Astrocyte (in vitro differentiated cells and primary cell): ENCODE measurements around the gene SDK1. TPM values are rescaled to one million over a fixed set of nuclear protein-coding genes. Genes with fewer than 3 reads are reported as not detected.

Experiments used
- DNase-seq: peaks from one replicate; pipeline ENCODE4 v3.0.0-alpha.2; 2010; ENCODE audit warnings: low read depth
- FAIRE-seq: peaks from 2 replicates; lab custom pipeline; 2011; peaks lifted over from hg19 to GRCh38; lab: Jason Lieb, UNC
- H2AFZ ChIP-seq: 2 replicates; pipeline ENCODE4 v1.6.0; 2012; ENCODE audit warnings: low read depth, low read length, inconsistent platforms
- H3K27ac ChIP-seq: 2 replicates; pipeline ENCODE4 v1.5.1; 2011; ENCODE audit warnings: low read depth, low read length, inconsistent platforms
- H3K27me3 ChIP-seq: 2 replicates; pipeline ENCODE4 v1.6.0; 2011; ENCODE audit warnings: low read length, inconsistent platforms; ENCODE audit not compliant: insufficient read depth
- H3K36me3 ChIP-seq: 2 replicates; pipeline ENCODE4 v1.5.1; 2011; ENCODE audit warnings: low read length, inconsistent platforms; ENCODE audit not compliant: insufficient read depth
- H3K4me1 ChIP-seq: 2 replicates; pipeline ENCODE4 v1.5.1; 2011; ENCODE audit warnings: low read length, inconsistent platforms; ENCODE audit not compliant: insufficient read depth
- H3K4me2 ChIP-seq: 2 replicates; pipeline ENCODE4 v1.6.0; 2012; ENCODE audit warnings: low read length, inconsistent platforms
- H3K4me3 ChIP-seq: 2 replicates; pipeline ENCODE4 v1.5.1; 2011; ENCODE audit warnings: low read depth, mild to moderate bottlenecking, low read length, inconsistent platforms; ENCODE audit not compliant: insufficient read depth
- H3K79me2 ChIP-seq: 2 replicates; pipeline ENCODE4 v1.6.0; 2012; ENCODE audit warnings: mild to moderate bottlenecking, low read length, inconsistent platforms; ENCODE audit not compliant: insufficient read depth
- H3K9ac ChIP-seq: 2 replicates; pipeline ENCODE4 v1.6.0; 2012; ENCODE audit warnings: mild to moderate bottlenecking, low read length, inconsistent platforms
- H3K9me3 ChIP-seq: 2 replicates; pipeline ENCODE4 v1.5.1; 2012; ENCODE audit warnings: low read depth, mild to moderate bottlenecking, low read length, inconsistent platforms; ENCODE audit not compliant: insufficient read depth
- H4K20me1 ChIP-seq: 2 replicates; pipeline ENCODE4 v1.6.0; 2012; ENCODE audit warnings: low read length, inconsistent platforms; ENCODE audit not compliant: insufficient read depth
- H3K27ac Mint-ChIP-seq: one replicate; pipeline ENCODE4 v1.8.0; 2021; ENCODE audit warnings: mild to moderate bottlenecking, mixed read lengths; ENCODE audit not compliant: unreplicated experiment
- H3K27me3 Mint-ChIP-seq: one replicate; pipeline ENCODE4 v1.8.0; 2021; ENCODE audit warnings: low read depth, mixed read lengths; ENCODE audit not compliant: unreplicated experiment
- H3K36me3 Mint-ChIP-seq: one replicate; pipeline ENCODE4 v1.8.0; 2021; ENCODE audit warnings: low read depth, mixed read lengths; ENCODE audit not compliant: unreplicated experiment
- H3K4me1 Mint-ChIP-seq: one replicate; pipeline ENCODE4 v1.8.0; 2021; ENCODE audit warnings: low read depth, mixed read lengths; ENCODE audit not compliant: unreplicated experiment
- H3K4me3 Mint-ChIP-seq: one replicate; pipeline ENCODE4 v1.8.0; 2021; ENCODE audit warnings: mild to moderate bottlenecking, moderate library complexity, mixed read lengths; ENCODE audit not compliant: unreplicated experiment
- H3K9me3 Mint-ChIP-seq: one replicate; pipeline ENCODE4 v1.8.0; 2021; ENCODE audit warnings: mild to moderate bottlenecking, mixed read lengths; ENCODE audit not compliant: unreplicated experiment
- EZH2 ChIP-seq: IDR thresholded peaks from 2 replicates; pipeline ENCODE4 v1.6.1; 2012; ENCODE audit warnings: mild to moderate bottlenecking, low read length, inconsistent platforms; ENCODE audit not compliant: insufficient read depth
- total RNA-seq: library from RNA; stranded (reverse); gene quantifications from 2 replicates; pipeline ENCODE4 v1.2.1, GENCODE V29; 2021
- TF ChIP-seq, protein P1 (sequence below): IDR thresholded peaks from 2 replicates; pipeline ENCODE4 v1.5.1; 2011; ENCODE audit warnings: low read depth, mild to moderate bottlenecking, inconsistent platforms, low read length, moderate library complexity; ENCODE audit not compliant: insufficient read depth

The SDK1 gene
- total RNA-seq, 1 donor from 2014 or later: 4.2 TPM

DNA sequence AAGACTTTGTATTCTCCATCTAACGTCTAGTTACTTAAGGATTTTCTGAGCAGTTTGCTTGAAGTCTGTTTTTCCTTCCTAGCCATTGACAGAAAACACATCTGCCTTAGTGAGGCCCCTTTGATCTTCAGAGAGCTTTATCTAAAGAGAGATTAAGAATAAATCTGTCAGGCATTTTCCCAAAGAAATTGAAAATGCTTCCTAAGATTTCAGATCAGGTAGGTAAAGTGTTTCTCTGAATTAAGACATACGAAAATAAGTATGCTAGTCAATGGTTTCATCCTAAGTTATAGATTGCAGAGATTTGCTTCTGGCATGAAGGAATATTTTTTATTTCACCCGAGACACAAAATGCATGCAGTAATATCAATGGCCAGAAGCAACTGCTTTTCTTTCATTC lies 168.6 kb downstream of the SDK1 start:
- Histone ChIP-seq H3K4me2 (no peak overlapping the region), H4K20me1 (no peaks in the 10 kb centered on the region), H3K9me3 (no peaks in the 10 kb centered on the region), H3K9ac (no peak overlapping the region), H3K4me1 (no peaks in the 10 kb centered on the region), H3K4me3 (no peak overlapping the region), H3K36me3 (no peaks in the 10 kb centered on the region), H3K27ac (no peak overlapping the region), H3K27me3 (no peaks in the 10 kb centered on the region), H2AFZ (no peak overlapping the region), H3K79me2 (no peaks in the 10 kb centered on the region)
- H3K9me3 Mint-ChIP-seq: no peaks in the 10 kb centered on the region
- H3K27ac Mint-ChIP-seq: no peak overlapping the region
- TF ChIP-seq, protein P1, sequence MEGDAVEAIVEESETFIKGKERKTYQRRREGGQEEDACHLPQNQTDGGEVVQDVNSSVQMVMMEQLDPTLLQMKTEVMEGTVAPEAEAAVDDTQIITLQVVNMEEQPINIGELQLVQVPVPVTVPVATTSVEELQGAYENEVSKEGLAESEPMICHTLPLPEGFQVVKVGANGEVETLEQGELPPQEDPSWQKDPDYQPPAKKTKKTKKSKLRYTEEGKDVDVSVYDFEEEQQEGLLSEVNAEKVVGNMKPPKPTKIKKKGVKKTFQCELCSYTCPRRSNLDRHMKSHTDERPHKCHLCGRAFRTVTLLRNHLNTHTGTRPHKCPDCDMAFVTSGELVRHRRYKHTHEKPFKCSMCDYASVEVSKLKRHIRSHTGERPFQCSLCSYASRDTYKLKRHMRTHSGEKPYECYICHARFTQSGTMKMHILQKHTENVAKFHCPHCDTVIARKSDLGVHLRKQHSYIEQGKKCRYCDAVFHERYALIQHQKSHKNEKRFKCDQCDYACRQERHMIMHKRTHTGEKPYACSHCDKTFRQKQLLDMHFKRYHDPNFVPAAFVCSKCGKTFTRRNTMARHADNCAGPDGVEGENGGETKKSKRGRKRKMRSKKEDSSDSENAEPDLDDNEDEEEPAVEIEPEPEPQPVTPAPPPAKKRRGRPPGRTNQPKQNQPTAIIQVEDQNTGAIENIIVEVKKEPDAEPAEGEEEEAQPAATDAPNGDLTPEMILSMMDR: no peak
- no peak for TF ChIP-seq EZH2
- FAIRE-seq (no peak), DNase-seq (no peak)
- no peaks in the 10 kb centered on the region for H3K27me3 Mint-ChIP-seq
- no peaks in the 10 kb centered on the region for H3K4me1 Mint-ChIP-seq
- H3K4me3 Mint-ChIP-seq: no peak overlapping the region
- H3K36me3 Mint-ChIP-seq: no peaks in the 10 kb centered on the region

DNA sequence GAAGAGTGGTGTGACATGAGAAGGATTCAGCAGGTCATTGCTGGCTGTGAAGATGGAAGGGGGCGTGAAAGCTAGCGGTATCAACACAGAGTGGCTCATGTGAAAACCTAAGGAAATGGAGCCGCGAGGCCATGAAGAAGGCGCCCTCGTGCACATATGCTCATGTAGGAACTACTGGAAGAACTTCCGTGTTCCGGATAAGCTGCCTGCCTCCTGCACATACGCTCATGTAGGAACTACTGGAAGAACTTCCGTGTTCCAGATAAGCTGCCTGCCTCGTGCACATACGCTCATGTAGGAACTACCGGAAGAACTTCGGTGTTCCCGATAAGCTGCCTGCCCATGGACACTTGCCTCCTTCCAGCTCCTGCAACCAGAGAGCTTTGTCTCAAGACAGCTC lies 179.1 kb downstream of the SDK1 start:
- no peaks in the 10 kb centered on the region for H3K9me3 Mint-ChIP-seq
- DNase-seq (no peak), FAIRE-seq (no peak)
- H3K36me3 Mint-ChIP-seq: no peaks in the 10 kb centered on the region
- no peaks in the 10 kb centered on the region for H3K27me3 Mint-ChIP-seq
- Histone ChIP-seq H3K4me2 (no peak overlapping the region), H3K9ac (no peak overlapping the region), H3K27ac (no peak overlapping the region), H2AFZ (no peak overlapping the region), H3K36me3 (no peaks in the 10 kb centered on the region), H3K79me2 (no peaks in the 10 kb centered on the region), H4K20me1 (no peaks in the 10 kb centered on the region), H3K4me1 (no peaks in the 10 kb centered on the region), H3K4me3 (no peak overlapping the region), H3K27me3 (no peaks in the 10 kb centered on the region), H3K9me3 (no peaks in the 10 kb centered on the region)
- no peak overlapping the region for H3K4me3 Mint-ChIP-seq
- peaks cover 3% of the 10 kb centered on the region for H3K4me1 Mint-ChIP-seq
- TF ChIP-seq, protein P1: no peak
- TF ChIP-seq EZH2: no peak
- H3K27ac Mint-ChIP-seq: no peak overlapping the region

DNA sequence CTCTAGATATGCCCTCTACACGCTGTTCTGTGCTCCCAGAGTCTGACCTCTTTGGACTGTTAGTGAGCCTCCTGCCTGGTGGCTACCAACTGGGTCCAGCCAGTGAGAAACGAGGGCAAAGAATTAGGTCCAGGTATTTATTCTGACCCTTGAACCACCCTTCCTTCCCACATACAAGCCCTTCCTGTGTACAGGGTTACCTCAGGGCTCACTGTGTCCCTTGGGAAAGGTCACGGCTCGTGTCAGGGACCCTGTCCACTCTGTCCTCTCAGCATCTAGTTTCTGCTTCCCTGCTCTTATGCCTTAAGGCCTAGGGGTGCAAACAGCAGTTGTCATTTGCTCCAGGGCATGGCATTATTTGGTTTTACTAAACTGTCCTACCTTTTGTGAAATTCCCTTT lies 180.4 kb downstream of the SDK1 start:
- Histone ChIP-seq H3K36me3 (no peaks in the 10 kb centered on the region), H3K4me1 (no peaks in the 10 kb centered on the region), H4K20me1 (no peaks in the 10 kb centered on the region), H3K79me2 (no peaks in the 10 kb centered on the region), H3K9ac (no peak overlapping the region), H3K9me3 (no peaks in the 10 kb centered on the region), H3K27ac (no peak overlapping the region), H3K4me3 (no peak overlapping the region), H2AFZ (no peak overlapping the region), H3K4me2 (no peak overlapping the region), H3K27me3 (no peaks in the 10 kb centered on the region)
- H3K27me3 Mint-ChIP-seq: no peaks in the 10 kb centered on the region
- H3K4me3 Mint-ChIP-seq: no peak overlapping the region
- peaks cover 3% of the 10 kb centered on the region for H3K4me1 Mint-ChIP-seq
- no peak for DNase-seq
- H3K9me3 Mint-ChIP-seq: no peaks in the 10 kb centered on the region
- TF ChIP-seq, protein P1: no peak
- no peak for TF ChIP-seq EZH2
- H3K27ac Mint-ChIP-seq: no peak overlapping the region
- FAIRE-seq: no peak
- H3K36me3 Mint-ChIP-seq: no peaks in the 10 kb centered on the region
